ENCODE measurements around the gene SSUH2. TPM values are rescaled to one million over a fixed set of nuclear protein-coding genes. Genes with fewer than 3 reads are reported as not detected.

Gene SSUH2
- total RNA-seq, 1 donor from 2014 or later: 0.57 TPM

DNA sequence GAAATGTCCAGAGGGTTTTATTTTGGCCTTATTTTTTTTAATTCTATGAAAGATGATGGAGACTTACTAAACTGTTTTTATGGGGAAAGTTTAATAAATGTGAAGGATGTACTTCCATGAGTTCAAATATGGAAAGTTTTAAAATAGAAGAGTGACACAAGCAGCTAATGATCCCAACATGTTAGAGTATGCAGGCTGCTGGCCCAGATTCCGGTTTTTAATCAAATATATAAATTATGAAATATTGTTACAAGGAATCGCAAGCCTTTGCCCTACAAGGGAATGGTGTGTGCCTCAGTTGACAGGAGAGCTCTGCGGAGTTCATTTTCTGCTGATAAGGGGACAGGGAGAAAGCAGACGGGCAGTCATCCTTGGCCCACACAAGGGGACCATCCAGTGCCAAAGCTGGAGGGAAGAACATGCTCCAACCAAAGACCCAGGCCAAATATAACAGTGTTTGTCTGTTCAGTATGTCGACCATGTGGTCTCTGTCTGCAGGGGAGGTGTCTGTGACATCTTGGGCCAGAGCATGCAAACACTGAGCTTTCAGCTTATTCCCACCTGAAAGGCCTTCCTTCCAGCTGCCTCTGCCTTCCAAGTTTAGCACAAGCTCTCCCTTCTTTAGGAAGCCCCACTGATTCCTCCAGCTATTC lies 69.8 kb downstream of the SSUH2 start:
- Mint-ChIP-seq H3K9me3 (ENCODE audit: low read depth) (no peaks in the 10 kb centered on the region), H3K4me1 (ENCODE audit: low read depth) (no peaks in the 10 kb centered on the region), H3K4me3 (ENCODE audit: low read depth) (no peak overlapping the region), H3K27ac (no peak overlapping the region), H3K27me3 (no peaks in the 10 kb centered on the region), H3K36me3 (ENCODE audit: insufficient read depth) (peaks cover 16% of the 10 kb centered on the region)
- TF ChIP-seq, protein P1, sequence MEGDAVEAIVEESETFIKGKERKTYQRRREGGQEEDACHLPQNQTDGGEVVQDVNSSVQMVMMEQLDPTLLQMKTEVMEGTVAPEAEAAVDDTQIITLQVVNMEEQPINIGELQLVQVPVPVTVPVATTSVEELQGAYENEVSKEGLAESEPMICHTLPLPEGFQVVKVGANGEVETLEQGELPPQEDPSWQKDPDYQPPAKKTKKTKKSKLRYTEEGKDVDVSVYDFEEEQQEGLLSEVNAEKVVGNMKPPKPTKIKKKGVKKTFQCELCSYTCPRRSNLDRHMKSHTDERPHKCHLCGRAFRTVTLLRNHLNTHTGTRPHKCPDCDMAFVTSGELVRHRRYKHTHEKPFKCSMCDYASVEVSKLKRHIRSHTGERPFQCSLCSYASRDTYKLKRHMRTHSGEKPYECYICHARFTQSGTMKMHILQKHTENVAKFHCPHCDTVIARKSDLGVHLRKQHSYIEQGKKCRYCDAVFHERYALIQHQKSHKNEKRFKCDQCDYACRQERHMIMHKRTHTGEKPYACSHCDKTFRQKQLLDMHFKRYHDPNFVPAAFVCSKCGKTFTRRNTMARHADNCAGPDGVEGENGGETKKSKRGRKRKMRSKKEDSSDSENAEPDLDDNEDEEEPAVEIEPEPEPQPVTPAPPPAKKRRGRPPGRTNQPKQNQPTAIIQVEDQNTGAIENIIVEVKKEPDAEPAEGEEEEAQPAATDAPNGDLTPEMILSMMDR (IDR thresholded peaks at IDR 0.05; ENCODE audit: unreplicated experiment): no peak
- DNase-seq (ENCODE audit: low spot score, unreplicated experiment): no peak

DNA sequence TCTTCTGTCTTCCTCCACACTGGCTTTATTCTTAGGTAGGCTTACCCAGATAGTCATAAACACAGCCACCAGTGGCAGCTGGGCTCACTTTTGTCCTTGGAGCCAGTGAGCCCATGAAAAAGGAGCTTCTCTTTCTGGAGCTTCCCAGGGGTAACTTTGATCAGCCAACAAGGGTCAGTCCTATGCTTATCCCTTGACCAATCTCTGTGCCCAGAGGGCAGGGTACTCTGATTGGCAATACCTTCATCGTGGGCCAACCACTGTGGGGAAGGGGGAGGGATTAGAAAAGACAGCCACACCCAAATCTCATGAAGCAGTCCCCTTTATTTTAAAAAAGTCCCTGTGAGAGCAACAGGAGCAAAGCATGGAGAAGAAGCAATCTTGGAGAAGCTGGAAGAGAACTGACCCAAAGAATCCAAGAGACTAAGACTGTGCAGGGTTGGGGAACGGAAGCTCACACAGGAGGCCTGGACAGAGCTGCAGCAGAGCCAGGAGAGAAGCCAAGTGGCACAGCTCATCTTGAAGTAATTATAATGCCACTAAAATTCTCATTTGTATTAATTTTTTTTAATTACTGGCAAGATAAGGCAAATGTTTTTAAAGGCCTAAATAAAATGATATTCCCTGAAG lies 70.4 kb downstream of the SSUH2 start:
- Mint-ChIP-seq H3K27me3 (no peaks in the 10 kb centered on the region), H3K27ac (no peak overlapping the region), H3K9me3 (ENCODE audit: low read depth) (no peaks in the 10 kb centered on the region), H3K4me3 (ENCODE audit: low read depth) (no peak overlapping the region), H3K4me1 (ENCODE audit: low read depth) (no peaks in the 10 kb centered on the region), H3K36me3 (ENCODE audit: insufficient read depth) (peaks cover 17% of the 10 kb centered on the region)
- TF ChIP-seq, protein P1 (IDR thresholded peaks at IDR 0.05; ENCODE audit: unreplicated experiment): no peak
- DNase-seq (ENCODE audit: low spot score, unreplicated experiment): no peak

DNA sequence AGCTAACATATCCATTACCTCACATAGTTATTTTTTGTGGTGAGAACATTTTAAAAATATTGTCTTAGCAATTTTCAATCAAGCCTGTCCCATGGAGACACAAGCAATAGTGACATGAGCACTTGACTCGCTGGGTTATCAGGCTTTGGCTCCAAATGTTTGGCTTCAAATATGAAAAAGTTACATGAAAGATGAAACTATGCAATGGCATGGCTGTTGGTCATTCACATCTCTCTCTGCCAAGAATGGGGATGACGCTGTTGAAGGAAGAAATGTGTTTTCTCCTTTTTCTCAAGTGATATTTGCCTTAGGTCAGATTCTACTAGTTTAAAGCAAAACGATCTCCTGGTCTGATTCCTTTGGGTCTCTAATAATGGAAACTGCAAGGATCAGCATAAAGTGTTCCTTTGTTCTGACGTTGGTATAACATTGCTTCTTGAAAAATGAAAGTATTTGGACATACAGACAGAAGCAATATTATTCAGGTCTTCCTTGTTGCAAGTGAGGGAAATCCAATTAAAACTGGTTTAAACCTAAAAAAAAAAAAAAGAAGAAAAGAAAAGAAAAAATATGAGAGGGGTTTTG lies 71.2 kb downstream of the SSUH2 start:
- Mint-ChIP-seq H3K9me3 (ENCODE audit: low read depth) (no peaks in the 10 kb centered on the region), H3K27me3 (no peaks in the 10 kb centered on the region), H3K4me1 (ENCODE audit: low read depth) (no peaks in the 10 kb centered on the region), H3K36me3 (ENCODE audit: insufficient read depth) (peaks cover 21% of the 10 kb centered on the region), H3K4me3 (ENCODE audit: low read depth) (no peak overlapping the region), H3K27ac (no peak overlapping the region)
- DNase-seq (ENCODE audit: low spot score, unreplicated experiment): no peak
- TF ChIP-seq, protein P1 (IDR thresholded peaks at IDR 0.05; ENCODE audit: unreplicated experiment): no peak

DNA sequence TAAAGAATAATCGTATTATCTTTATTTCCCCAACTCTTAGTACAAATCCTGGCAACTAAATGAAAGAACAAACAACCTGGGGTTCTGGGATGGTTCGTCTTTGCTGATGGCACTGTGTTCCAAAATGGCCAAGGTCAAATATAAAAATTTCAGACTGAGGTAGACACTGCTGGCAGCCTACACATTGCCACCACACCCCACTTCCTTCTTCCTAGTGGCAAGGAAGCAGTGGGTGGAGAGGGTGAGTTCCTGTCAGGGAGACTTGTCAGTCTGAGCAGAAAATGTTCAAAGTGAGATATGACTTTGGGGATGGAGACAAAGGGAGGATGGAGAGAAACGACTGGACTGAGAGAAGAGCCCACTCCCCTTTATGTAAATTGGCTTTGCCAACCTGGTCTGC lies 73.3 kb downstream of the SSUH2 start:
- peaks cover 23% of the 10 kb centered on the region for H3K36me3 Mint-ChIP-seq (ENCODE audit: insufficient read depth)
- no peak overlapping the region for H3K4me3 Mint-ChIP-seq (ENCODE audit: low read depth)
- H3K27me3 Mint-ChIP-seq: no peaks in the 10 kb centered on the region
- H3K27ac Mint-ChIP-seq: no peak overlapping the region
- H3K4me1 Mint-ChIP-seq (ENCODE audit: low read depth): no peaks in the 10 kb centered on the region
- H3K9me3 Mint-ChIP-seq (ENCODE audit: low read depth): no peaks in the 10 kb centered on the region
- TF ChIP-seq, protein P1 (IDR thresholded peaks at IDR 0.05; ENCODE audit: unreplicated experiment): no peak
- no peak for DNase-seq (ENCODE audit: low spot score, unreplicated experiment)

Other genes with a start within 250 kb of the SSUH2 start
- gene LMCD1, start 143.0 kb downstream of the SSUH2 start, total RNA-seq: 24.3 and 26.1 TPM in 2 replicates
- gene CAV3, start 89.0 kb upstream of the SSUH2 start, total RNA-seq: not detected in 2 replicates
- 3.0 and 3.1 TPM in 2 replicates for gene OXTR, start 124.8 kb upstream of the SSUH2 start, total RNA-seq

All from progenitor cell of endocrine pancreas (in vitro differentiated cells).